GM20000 (cell line): ENCODE measurements around the gene FAM180A.

Experiments
- DNase-seq: peaks from one replicate; pipeline ENCODE4 v3.0.0; 2012; ENCODE audit warnings: low spot score
- TF ChIP-seq, protein P1 (sequence below): IDR thresholded peaks from 2 replicates; pipeline ENCODE4 v1.5.1; 2012; ENCODE audit warnings: mild to moderate bottlenecking, control low read depth; ENCODE audit errors: extremely low read depth, missing control alignments

Gene FAM180A

DNA sequence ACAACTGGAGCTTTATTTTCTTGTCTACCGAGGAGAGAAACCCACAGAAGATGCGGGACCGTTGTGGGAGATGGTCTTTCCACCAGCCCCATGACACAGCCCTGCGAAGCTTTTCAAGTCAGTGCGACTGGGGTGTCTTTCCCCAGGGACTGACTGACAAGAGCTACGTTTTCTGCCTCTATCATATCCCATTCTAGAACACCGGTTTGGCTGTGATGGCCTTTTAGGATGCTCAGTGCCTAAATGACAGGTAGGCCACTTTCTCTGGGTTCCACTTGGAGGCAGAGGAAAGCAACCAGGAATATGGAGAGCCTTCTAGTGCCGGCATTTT lies 37.5 kb downstream of the FAM180A start:
- TF ChIP-seq, protein P1, sequence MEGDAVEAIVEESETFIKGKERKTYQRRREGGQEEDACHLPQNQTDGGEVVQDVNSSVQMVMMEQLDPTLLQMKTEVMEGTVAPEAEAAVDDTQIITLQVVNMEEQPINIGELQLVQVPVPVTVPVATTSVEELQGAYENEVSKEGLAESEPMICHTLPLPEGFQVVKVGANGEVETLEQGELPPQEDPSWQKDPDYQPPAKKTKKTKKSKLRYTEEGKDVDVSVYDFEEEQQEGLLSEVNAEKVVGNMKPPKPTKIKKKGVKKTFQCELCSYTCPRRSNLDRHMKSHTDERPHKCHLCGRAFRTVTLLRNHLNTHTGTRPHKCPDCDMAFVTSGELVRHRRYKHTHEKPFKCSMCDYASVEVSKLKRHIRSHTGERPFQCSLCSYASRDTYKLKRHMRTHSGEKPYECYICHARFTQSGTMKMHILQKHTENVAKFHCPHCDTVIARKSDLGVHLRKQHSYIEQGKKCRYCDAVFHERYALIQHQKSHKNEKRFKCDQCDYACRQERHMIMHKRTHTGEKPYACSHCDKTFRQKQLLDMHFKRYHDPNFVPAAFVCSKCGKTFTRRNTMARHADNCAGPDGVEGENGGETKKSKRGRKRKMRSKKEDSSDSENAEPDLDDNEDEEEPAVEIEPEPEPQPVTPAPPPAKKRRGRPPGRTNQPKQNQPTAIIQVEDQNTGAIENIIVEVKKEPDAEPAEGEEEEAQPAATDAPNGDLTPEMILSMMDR: no peak
- no peak for DNase-seq

DNA sequence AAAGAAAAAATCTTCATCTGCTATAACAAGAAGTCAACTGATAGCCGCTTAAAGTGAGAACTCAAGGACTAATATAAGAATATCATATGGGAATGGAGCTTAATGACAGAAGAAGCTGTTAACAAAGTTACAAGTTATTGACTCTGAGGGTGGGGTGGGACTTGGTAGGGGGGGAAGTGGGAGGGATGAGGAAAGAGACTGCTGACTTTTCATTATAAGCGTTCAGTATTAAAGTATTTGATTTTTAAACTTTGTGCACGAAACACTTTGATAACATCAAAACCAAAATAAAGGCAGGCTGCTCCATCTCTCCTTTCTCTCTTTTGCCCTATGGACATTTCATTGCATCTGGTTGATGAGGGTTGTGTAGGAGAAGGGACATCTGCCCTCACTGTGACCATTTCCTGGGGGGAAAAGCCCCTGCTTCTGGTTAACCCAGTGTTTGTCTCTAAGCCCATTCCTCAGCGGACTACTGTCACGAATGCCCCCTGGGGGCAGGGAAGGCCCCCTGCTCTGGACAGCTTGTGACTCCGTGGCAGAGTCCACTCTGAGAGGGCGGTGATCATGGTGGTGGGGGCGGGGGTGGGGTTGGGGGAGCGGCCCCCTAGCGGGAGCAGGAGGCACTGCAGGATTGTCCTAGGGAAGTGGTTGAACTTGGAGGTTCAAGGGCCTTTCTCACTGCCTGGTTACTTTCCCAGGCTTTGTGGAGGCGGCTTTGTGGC lies 38.0 kb downstream of the FAM180A start:
- peak; percentile 66 for DNase-seq
- TF ChIP-seq, protein P1: peak; percentile 34

DNA sequence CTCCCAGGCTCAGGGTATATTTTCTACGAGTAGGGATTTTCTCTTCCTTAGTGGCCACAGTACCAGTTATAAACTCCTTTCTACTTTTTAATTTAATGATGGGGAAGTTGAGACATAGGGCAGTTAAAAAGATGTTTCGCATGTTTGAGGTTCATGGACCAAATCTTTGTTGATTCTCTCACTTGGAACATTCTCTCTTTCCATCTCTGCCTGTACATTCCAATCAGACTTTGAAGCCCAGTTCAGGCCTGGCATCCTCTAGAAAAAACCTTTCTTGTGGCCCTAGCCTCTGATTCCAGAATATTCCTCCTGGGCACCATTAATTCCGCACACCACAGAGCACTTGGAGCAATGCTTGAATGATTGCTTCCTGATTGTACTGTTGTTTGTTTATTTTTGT lies 39.1 kb downstream of the FAM180A start:
- TF ChIP-seq, protein P1: no peak
- DNase-seq: no peak

DNA sequence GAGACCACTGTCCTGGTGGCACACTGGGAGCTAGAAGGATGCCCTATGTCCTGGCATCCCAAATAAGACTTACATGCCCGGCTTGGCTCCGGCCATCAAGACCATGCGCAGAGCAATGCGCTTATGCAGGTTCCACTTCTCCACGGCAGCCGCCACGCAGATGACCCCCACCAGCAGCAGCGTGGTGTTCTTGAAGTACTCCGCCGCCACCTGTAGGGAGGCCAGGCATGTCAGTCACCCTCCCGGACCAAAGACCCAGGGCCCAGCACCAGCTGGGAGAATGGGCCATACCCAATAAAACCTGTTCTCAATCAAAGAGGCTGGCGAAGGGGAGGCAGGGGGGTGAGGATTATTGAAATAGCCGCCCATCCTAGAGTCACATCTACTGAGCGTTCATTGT lies 40.6 kb downstream of the FAM180A start:
- TF ChIP-seq, protein P1: no peak
- DNase-seq: no peak

DNA sequence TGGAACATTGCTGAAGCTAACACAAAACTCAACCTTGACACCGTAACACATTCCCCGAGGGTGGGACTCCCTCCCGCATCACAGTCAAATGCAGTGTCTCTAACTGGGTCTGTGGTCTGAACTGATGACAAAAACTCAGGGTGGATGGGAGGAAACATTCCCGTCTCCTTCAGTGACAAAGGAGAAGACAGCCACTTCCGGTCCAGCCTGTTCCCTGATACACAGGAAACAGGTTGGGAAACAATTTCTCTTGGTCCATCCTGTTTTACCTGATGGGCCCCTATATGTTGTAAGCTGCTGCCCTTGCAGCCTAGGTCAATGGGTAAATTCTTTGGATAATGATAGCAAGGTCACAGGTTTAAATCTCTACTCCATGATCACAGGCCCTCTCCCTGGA lies 41.0 kb downstream of the FAM180A start:
- TF ChIP-seq, protein P1: no peak
- DNase-seq: no peak

DNA sequence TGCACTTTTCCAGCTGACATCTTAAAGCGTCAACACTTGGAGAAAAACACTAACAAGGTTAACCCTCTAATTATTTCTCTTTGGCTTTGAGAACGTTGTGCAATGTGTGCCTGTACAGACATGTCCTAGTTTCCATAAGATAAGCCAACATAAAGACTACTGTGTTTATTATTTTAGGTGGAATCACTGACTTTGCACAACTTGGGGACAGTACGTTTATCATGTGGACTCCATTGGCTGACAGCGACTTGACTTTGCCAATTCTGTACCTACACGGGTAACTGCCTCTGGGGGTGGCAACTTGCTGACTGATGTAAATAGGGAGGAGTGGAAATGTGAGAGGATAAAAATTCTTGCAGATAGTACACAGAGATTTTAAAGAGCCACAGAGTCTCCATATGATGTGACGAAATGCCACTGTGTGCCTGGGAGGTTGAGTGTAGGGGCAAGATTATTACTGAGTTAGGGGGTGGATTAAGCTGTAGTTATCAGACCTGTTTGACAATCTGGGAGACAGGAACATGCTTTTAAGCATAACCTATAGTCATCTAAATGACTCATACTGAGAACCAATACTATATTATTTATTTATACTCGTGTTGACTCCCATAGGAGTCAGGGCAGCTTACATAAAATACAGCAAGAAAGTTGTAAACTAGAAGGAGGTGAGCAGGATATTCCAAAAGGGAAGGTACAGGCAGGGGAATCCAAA lies 41.6 kb downstream of the FAM180A start:
- no peak for DNase-seq
- TF ChIP-seq, protein P1: no peak

DNA sequence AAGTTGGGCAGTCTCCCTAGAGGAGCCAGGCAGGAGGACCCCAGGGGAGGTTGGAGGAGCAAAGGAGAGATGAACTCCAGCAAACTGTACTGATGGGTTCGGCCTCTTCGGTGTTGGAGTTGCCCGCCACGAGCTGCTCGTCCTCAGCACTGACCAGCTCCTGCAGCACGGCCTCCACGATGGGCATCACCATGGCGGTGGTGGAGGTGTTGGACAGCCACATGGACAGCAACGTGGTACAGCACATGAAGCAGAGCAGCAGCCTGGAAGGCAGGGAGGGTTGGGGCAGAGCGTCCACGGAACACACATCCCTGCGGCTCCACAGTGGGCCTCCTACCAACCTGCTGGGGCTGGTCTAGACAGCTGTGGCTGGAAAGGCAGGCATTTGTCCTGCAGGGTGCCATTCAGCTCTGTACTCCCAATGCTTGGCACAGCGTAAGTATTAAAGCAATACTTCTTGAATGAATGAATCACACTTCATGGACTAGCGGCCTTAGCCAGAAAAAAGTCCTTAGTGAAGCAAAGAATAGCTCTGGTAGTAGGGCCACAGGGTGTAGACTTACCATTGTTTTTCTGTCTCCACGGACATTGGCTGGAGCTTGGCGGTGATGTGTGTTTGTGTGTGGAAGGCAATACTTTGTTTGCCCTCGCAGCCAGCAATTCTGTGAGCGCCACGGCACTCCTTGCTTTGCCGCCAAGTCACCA lies 42.4 kb downstream of the FAM180A start:
- no peak for DNase-seq
- TF ChIP-seq, protein P1: no peak
